NB4 (cell line): ENCODE data around the gene WNT9A.

Experiments
- POLR2A ChIP-seq: IDR thresholded peaks from 2 replicates; pipeline ENCODE4 v1.6.1; 2011; ENCODE audit warnings: mild to moderate bottlenecking; ENCODE audit not compliant: insufficient read length; ENCODE audit errors: extremely low read depth
- TF ChIP-seq, protein P1 (sequence below): IDR thresholded peaks from one replicate; pipeline ENCODE4 v1.5.1; 2012; ENCODE audit warnings: low read depth, low read length

DNA sequence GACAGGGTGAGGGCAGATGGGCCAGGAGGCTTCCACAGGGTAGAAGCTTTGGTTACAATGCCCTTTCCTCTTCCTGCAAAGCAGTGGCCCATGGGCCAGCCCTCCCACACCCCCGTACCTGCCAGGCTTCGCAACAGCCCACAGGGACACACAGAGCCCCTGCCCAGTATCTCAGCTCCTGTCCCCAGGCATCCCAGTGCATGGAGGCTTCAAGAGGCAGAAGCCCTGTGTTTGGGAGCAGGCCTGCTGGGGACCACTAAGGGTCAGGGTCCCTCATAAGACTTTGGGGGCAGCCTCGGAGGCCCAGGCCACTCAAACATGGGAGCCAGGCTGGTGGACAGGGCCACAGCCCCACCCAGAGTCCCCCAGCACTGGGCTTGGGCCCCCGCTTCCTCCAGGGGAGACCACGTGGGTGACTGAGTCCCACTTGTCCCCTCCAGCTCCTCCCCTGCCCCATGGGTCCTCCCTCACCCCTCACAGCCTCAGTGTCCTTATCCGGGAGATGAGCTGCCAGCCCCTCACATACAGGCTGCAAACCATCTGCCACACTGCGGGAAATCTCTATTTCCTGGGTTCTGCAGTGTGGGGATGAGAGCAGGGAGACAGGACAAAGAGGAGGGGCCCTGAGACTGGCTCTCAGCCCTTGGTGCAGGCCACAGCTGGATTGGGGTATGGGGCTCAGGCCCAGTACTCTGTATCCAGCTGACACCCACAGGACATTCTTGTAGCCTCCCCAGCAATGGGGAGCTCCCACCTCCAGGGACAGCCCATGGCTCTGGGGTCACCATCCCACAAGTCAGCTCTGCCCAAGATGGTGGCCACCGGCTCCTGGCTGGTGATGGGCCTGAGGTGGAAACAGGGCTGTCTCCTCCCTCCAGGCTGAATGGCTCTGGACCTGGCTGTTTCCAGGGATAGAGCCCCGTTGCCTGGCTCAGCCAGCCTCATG, 50.7 kb downstream of the WNT9A start:
- TF ChIP-seq, protein P1, sequence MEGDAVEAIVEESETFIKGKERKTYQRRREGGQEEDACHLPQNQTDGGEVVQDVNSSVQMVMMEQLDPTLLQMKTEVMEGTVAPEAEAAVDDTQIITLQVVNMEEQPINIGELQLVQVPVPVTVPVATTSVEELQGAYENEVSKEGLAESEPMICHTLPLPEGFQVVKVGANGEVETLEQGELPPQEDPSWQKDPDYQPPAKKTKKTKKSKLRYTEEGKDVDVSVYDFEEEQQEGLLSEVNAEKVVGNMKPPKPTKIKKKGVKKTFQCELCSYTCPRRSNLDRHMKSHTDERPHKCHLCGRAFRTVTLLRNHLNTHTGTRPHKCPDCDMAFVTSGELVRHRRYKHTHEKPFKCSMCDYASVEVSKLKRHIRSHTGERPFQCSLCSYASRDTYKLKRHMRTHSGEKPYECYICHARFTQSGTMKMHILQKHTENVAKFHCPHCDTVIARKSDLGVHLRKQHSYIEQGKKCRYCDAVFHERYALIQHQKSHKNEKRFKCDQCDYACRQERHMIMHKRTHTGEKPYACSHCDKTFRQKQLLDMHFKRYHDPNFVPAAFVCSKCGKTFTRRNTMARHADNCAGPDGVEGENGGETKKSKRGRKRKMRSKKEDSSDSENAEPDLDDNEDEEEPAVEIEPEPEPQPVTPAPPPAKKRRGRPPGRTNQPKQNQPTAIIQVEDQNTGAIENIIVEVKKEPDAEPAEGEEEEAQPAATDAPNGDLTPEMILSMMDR = no peak
- no peak for TF ChIP-seq POLR2A
